Measurements from ENCODE around the gene CYP2W1. TPM values are rescaled to one million over a fixed set of nuclear protein-coding genes. Genes with fewer than 3 reads are reported as not detected.
A peak's percentile ranks its signal among the peaks of the same experiment; 100 is the strongest.

The CYP2W1 gene
- total RNA-seq, 6 experiments from 2014 or later: 0.15 to 0.25 TPM; not detected in 4

GRCh38 chr7:1015196-1016121 lies 32.5 kb downstream of the CYP2W1 start:
- Mint-ChIP-seq H3K27me3 (ENCODE audit: insufficient read depth) (peaks cover 4% of the 10 kb centered on the region), H3K9me3 (no peaks in the 10 kb centered on the region), H3K36me3 (ENCODE audit: low read depth) (peaks cover 5% of the 10 kb centered on the region; the same call in 1 of the 2 replicates), H3K27ac (no peak overlapping the region), H3K4me3 (no peak overlapping the region), H3K4me1 (ENCODE audit: low read depth) (no peaks in the 10 kb centered on the region)
- TF ChIP-seq CTCF (IDR thresholded peaks at IDR 0.05): no peak
- no peak for DNase-seq

GRCh38 chr7:1016577-1017531 lies 33.9 kb downstream of the CYP2W1 start:
- Mint-ChIP-seq H3K4me1 (ENCODE audit: low read depth) (no peaks in the 10 kb centered on the region), H3K27ac (peak overlapping the region; percentile 18; the same call in 1 of the 2 replicates), H3K27me3 (ENCODE audit: insufficient read depth) (peaks cover 4% of the 10 kb centered on the region), H3K36me3 (ENCODE audit: low read depth) (peaks cover 12% of the 10 kb centered on the region), H3K4me3 (no peak overlapping the region), H3K9me3 (peaks cover 5% of the 10 kb centered on the region)
- TF ChIP-seq CTCF (IDR thresholded peaks at IDR 0.05): no peak
- DNase-seq: no peak

- Mint-ChIP-seq H3K27me3 (ENCODE audit: insufficient read depth) (peaks cover 4% of the 10 kb centered on the region), H3K27ac (no peak overlapping the region), H3K4me3 (no peak overlapping the region), H3K36me3 (ENCODE audit: low read depth) (peaks cover 19% of the 10 kb centered on the region), H3K9me3 (peaks cover 13% of the 10 kb centered on the region), H3K4me1 (ENCODE audit: low read depth) (no peaks in the 10 kb centered on the region)
- DNase-seq: no peak
- no peak for TF ChIP-seq CTCF (IDR thresholded peaks at IDR 0.05)
These were observed 34.8 kb downstream of the CYP2W1 start for GRCh38 chr7:1017586-1018333.

GRCh38 chr7:1018334-1018695 lies 35.3 kb downstream of the CYP2W1 start:
- Mint-ChIP-seq H3K4me3 (no peak overlapping the region), H3K4me1 (ENCODE audit: low read depth) (no peaks in the 10 kb centered on the region), H3K27ac (no peak overlapping the region), H3K27me3 (ENCODE audit: insufficient read depth) (peaks cover 4% of the 10 kb centered on the region), H3K9me3 (peaks cover 14% of the 10 kb centered on the region), H3K36me3 (ENCODE audit: low read depth) (peaks cover 25% of the 10 kb centered on the region)
- no peak for TF ChIP-seq CTCF (IDR thresholded peaks at IDR 0.05)
- DNase-seq: no peak

- no peak for TF ChIP-seq CTCF (IDR thresholded peaks at IDR 0.05)
- H3K27me3 Mint-ChIP-seq (ENCODE audit: insufficient read depth): peaks cover 4% of the 10 kb centered on the region
- no peak overlapping the region for H3K4me3 Mint-ChIP-seq
- H3K27ac Mint-ChIP-seq: no peak overlapping the region
- H3K36me3 Mint-ChIP-seq (ENCODE audit: low read depth): peaks cover 29% of the 10 kb centered on the region
- no peaks in the 10 kb centered on the region for H3K4me1 Mint-ChIP-seq (ENCODE audit: low read depth)
- peaks cover 19% of the 10 kb centered on the region for H3K9me3 Mint-ChIP-seq
- no peak for DNase-seq
These were observed 36.3 kb downstream of the CYP2W1 start for GRCh38 chr7:1019255-1019785.
